Kidney epithelial cell (primary cell): ENCODE measurements around the gene PLK3. TPM values are rescaled to one million over a fixed set of nuclear protein-coding genes. Genes with fewer than 3 reads are reported as not detected.

Experiments
- DNase-seq: peaks from one replicate; pipeline ENCODE4 v3.0.0-alpha.2; 2010; ENCODE audit warnings: low read depth
- H3K27me3 ChIP-seq: 2 replicates; pipeline ENCODE4 v1.6.0; 2011; ENCODE audit warnings: low read length; ENCODE audit not compliant: control insufficient read depth, insufficient read depth
- H3K36me3 ChIP-seq: 2 replicates; pipeline ENCODE4 v1.5.1; 2011; ENCODE audit warnings: low read length; ENCODE audit not compliant: control insufficient read depth, insufficient read depth
- H3K4me3 ChIP-seq: 2 replicates; pipeline ENCODE4 v1.5.1; 2011; ENCODE audit warnings: low read depth, mild to moderate bottlenecking, control low read depth, low read length
- total RNA-seq: library from RNA; depleted of rRNA; stranded (reverse); fragments of >200 nt; gene quantifications from 2 replicates; pipeline ENCODE4 v1.2.3, GENCODE V29; 2015
- TF ChIP-seq, protein P1 (sequence below): IDR thresholded peaks from 2 replicates; pipeline ENCODE4 v1.5.1; 2011; ENCODE audit warnings: mild to moderate bottlenecking, moderate library complexity, low read length, control low read depth, inconsistent platforms; ENCODE audit not compliant: insufficient read depth, poor library complexity, severe bottlenecking

Gene PLK3
- total RNA-seq, 1 donor from 2014 or later, result 53.7 TPM

DNA sequence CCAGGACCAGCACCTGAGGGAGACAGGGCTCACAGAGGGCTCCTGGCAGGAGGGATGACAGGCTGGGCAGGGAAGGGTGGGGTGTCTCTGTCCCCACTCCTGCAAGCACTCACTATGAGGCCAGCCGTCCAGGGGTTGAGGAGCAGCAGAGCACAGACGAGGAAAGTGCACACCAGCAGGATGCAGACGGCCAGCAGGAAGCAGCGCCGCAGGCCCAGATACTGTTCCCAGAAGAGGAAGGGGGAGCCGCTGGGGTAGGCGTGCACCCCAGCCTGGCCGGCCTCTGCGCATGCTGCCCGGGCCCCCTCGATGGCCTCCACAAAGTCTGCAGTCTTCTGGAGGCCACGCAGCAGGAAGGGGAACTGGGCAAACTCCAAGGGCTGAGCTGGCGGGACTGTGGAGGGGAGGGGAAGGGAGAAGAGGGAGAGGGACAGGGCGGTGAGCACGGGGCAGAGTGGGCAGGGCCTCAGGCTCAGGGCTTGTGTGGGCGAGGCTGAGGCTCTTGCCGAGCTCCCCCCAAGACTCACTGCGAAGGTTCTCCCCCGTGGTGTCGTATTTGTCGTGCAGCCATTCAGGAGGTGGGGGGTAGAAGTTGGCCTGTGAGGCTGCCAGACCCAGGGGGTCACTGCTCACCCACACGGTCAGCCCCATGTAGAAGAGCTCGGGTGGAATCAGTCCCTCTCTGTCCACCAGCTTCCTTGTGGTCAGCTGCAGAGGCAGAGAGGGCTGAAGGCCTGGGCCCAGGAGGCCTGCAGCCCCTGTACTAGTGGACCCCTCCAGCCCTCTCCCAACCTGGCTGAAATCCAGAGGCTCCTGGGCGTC, 26.4 kb downstream of the PLK3 start:
- TF ChIP-seq, protein P1, sequence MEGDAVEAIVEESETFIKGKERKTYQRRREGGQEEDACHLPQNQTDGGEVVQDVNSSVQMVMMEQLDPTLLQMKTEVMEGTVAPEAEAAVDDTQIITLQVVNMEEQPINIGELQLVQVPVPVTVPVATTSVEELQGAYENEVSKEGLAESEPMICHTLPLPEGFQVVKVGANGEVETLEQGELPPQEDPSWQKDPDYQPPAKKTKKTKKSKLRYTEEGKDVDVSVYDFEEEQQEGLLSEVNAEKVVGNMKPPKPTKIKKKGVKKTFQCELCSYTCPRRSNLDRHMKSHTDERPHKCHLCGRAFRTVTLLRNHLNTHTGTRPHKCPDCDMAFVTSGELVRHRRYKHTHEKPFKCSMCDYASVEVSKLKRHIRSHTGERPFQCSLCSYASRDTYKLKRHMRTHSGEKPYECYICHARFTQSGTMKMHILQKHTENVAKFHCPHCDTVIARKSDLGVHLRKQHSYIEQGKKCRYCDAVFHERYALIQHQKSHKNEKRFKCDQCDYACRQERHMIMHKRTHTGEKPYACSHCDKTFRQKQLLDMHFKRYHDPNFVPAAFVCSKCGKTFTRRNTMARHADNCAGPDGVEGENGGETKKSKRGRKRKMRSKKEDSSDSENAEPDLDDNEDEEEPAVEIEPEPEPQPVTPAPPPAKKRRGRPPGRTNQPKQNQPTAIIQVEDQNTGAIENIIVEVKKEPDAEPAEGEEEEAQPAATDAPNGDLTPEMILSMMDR, result no peak

DNA sequence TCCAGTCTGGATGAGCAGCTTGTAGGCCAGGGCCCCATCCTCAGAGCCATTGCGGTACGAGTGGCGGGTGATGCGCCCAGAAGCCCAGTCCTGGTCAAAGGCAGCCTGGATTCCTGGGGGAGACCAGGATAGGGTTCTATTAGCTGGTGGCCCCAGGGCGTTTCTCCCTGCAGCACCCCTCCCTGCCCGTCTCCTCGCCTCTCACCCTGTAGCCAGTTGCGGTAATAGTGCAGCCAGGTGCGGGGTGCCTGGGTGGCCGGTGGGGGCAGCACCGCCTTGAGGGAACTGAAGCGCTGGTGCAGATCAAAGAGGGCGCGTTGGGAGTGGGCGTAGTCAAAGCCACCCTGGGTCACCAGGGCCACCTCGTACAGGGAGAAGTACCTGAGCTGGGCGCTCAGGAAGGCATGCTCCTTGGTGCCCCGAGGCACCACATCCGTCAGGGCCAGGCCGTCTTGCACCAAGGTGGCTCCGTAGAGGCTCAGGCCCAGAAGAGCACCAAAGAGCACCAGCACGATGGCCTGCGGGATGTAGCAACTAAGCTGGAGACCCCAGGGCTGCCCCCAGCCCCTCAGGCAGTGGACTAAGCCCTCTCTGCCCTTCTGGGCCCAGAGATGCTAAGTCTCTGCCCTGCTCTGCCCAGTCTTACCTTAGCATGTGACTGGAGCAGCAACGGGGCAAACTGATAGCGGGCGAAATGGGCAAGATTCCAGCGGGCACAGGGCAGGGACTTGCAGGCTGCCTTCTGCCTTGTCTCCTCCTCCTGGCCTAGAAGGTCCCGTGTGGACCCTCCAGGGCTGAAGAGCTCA, 27.2 kb downstream of the PLK3 start:
- no peak for DNase-seq
- H3K36me3 ChIP-seq, result no peaks in the 10 kb centered on the region
- H3K27me3 ChIP-seq, result no peaks in the 10 kb centered on the region
- no peak overlapping the region for H3K4me3 ChIP-seq
- TF ChIP-seq, protein P1, result no peak

More for the DNA sequence above, 26.4 kb downstream of the PLK3 start:
- Histone ChIP-seq H3K27me3 (no peaks in the 10 kb centered on the region), H3K4me3 (no peak overlapping the region), H3K36me3 (no peaks in the 10 kb centered on the region)
- DNase-seq, result no peak

DNA sequence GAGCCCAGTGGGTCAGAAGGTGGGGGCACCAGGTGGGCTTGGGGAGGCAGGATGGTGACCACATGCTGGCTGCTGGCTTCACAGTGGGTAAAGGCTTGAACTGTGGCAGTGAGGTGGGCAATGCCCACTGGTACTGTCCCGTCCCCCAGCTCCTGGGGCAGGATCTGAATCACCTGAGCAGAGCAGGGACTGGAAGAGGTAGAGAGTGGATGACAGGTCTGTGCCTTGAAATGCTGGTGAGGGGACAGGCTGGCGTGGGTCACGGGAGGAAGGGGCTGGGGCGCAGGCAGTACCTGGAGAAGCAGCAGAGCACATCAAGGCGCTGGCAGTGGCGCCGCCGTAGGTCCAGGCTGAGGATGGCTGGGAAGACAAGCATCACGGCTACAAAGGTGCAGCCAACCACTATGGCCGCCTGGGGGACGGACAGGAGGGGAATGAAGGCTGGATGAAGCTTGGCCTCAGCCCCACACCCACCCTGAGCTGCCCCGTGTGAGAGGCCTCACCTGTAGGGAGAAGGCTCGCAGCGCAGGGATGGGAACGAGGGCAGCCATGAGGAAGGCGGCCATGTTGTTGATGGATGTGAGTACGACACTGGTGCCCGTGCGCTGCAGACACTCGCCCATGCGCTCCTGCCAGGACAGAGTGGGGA, 27.9 kb downstream of the PLK3 start:
- Histone ChIP-seq H3K36me3 (no peaks in the 10 kb centered on the region), H3K27me3 (no peaks in the 10 kb centered on the region), H3K4me3 (no peak overlapping the region)
- DNase-seq, result no peak
- TF ChIP-seq, protein P1, result no peak

DNA sequence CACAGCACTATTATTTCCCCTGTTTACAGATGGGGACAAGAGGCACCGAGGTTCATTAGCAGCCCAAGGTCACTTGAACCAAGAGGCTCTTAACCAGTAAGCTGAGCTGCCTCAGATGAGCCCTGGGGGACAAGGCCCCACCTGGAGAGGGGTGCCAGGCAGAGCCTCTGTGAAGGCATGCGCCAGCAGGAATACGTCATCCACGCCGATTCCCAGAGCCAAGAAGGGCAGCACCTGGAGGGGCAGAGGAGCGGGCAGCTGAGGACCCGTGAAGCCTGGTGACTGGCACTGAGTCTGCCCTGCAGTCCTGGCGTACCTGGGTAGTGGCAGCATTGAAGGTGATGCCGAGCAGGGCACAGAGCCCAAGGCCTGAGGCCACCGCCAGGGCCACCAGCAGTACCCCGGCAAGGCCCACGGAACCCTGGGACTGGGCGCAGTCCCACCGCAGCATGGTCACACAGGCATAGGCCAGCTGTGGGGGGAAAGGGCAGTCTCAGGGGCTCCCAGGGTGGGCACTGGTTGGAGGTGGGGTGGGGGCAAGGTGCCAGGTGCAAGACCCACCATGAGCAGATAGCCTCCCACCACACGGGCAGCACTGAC, 28.8 kb downstream of the PLK3 start:
- Histone ChIP-seq H3K4me3 (no peak overlapping the region), H3K27me3 (no peaks in the 10 kb centered on the region), H3K36me3 (no peaks in the 10 kb centered on the region)
- DNase-seq, result no peak
- TF ChIP-seq, protein P1, result no peak

DNA sequence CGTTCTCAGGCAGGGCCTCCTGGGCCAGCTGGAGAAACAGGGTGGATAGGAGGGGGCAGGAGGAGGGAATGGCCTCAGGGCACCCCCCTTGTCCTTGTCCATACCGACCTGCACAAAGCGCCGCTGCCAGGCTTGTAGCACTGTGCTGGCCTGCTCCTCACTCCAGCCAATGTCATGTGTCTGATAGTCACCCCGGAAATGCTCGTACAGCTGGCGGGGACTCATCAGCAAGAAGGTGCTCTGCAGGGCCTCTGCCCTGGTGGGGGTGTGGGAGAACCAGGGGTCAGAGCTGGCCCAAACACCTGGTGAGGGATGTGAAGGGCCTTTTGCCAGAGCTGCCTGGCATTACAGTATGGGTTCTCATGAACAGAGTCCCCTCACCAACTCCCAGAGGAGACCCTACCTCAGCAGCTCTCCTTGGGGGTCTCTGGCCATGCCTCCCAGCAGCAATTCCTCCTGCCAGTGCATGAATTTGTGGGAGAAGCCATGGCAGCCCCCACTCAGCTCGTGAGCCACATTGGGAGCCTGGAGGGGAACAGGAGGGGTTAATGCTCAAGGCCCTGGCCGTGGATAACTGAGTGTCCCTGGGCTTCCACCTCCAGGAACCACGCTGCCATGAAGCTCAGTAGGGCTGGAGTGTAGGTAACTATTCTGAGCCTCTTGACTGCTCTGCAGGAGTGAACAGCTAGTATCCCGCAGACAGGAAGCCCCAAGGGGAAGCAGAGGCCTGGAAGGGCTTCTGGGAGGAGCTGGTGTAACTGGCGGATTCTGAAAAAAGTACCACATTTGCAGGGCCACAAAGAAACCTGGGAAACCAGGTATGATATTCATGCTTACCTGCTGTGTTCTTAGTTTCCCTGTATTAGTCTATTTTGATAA, 29.6 kb downstream of the PLK3 start:
- Histone ChIP-seq H3K36me3 (no peaks in the 10 kb centered on the region), H3K27me3 (no peaks in the 10 kb centered on the region), H3K4me3 (no peak overlapping the region)
- TF ChIP-seq, protein P1, result no peak
- DNase-seq, result no peak
